Naive B cell (primary cell): ENCODE measurements around the gene MFSD11. TPM values are rescaled to one million over a fixed set of nuclear protein-coding genes. Genes with fewer than 3 reads are reported as not detected.
"Not testable (repeated sequence)": the region's sequence is repeated elsewhere in the genome, so short reads cannot be mapped to it uniquely, and the experiment has no call there.

ENCODE experiments used
- ATAC-seq, 2 donors: fragments of 150-1000 bp; cut with Tn5 transposase; 2 replicates each; pipeline ENCODE4 v1.10.0; 2021; ENCODE audit warnings: low read depth in 2 of 2, mild to moderate bottlenecking in 2 of 2, moderate library complexity in 2 of 2
- DNase-seq: peaks from one replicate; pipeline ENCODE4 v3.0.0; 2022
- H3K27ac Mint-ChIP-seq, 6 donors: one replicate each; pipeline ENCODE4 v1.8.0; 2020 to 2022; ENCODE audit warnings: mild to moderate bottlenecking in 6 of 6, mixed read lengths in 6 of 6, moderate library complexity in 5 of 6, inconsistent platforms in 2 of 6
- H3K27me3 Mint-ChIP-seq, 3 donors: one replicate each; pipeline ENCODE4 v1.8.0; 2021 to 2022; ENCODE audit warnings: mixed read lengths in 3 of 3, mild to moderate bottlenecking in 1 of 3
- H3K36me3 Mint-ChIP-seq, 2 donors: one replicate each; pipeline ENCODE4 v1.8.0; 2020 to 2022; ENCODE audit warnings: mixed read lengths in 2 of 2, inconsistent platforms in 1 of 2, mild to moderate bottlenecking in 1 of 2
- H3K4me1 Mint-ChIP-seq, 3 donors: one replicate each; pipeline ENCODE4 v1.8.0; 2020 to 2022; ENCODE audit warnings: mixed read lengths in 3 of 3, inconsistent platforms in 1 of 3, mild to moderate bottlenecking in 1 of 3, moderate library complexity in 1 of 3
- H3K4me3 Mint-ChIP-seq, 8 donors: one replicate each; pipeline ENCODE4 v1.8.0; 2020 to 2022; ENCODE audit warnings: mild to moderate bottlenecking in 8 of 8, mixed read lengths in 8 of 8, moderate library complexity in 8 of 8, inconsistent platforms in 2 of 8
- H3K9me3 Mint-ChIP-seq, 7 donors: one replicate each; pipeline ENCODE4 v1.8.0; 2020 to 2022; ENCODE audit warnings: mixed read lengths in 7 of 7, mild to moderate bottlenecking in 5 of 7, inconsistent platforms in 2 of 7, moderate library complexity in 1 of 7
- polyA plus RNA-seq, 6 donors: library from polyadenylated mRNA; unstranded; fragments of 300-500 nt; fragmentation: Illumina TruSeq; gene quantifications; one replicate each; pipeline ENCODE4 v1.2.3, GENCODE V29; 2021; ENCODE audit warnings: low read depth in 6 of 6

The MFSD11 gene
- polyA plus RNA-seq, 6 donors from 2014 or later, result 18.3 to 39.2 (median 23.2) TPM

- Mint-ChIP-seq H3K27me3 (peaks cover 0 to 28% (median 13%) of the 10 kb centered on the region in 3 donors), H3K4me3 (no peak overlapping the region), H3K27ac (peak overlapping the region in 1 of 6 donors; percentile 34), H3K36me3 (no peaks in the 10 kb centered on the region), H3K4me1 (peaks cover 5 to 15% (median 12%) of the 10 kb centered on the region in 3 donors), H3K9me3 (no peaks in the 10 kb centered on the region)
- DNase-seq (no peak), ATAC-seq (no peak)
These were observed 37.1 kb upstream of the MFSD11 start for GRCh38 chr17:76700617-76701470.

DNA sequence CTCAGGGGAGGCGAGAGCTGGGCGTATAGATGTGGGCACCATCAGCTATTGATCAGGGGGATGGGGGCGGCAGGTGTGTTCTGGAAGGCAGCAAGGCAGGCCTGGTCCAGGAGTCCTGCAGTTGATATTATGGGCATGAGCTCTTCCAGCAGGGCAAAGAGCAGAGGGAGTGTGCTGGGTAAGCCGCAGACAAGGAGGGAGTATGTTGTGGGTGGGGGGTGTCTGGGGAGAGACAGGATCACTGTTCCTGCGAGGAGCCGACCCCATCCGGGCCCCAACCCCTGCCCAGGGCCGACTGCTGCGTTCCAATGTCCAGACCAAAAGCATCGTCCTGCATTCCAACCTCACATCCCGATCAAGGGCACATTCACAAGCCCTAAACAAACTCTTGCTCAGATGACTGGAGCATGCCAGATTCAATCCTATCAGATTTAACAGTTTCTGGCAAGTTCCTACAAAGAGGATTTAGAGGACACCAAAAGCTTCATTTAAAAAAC lies 36.4 kb upstream of the MFSD11 start:
- no peak for DNase-seq
- ATAC-seq, result no peak
- H3K36me3 Mint-ChIP-seq, result no peaks in the 10 kb centered on the region
- peaks cover 0 to 23% (median 13%) of the 10 kb centered on the region in 3 donors for H3K27me3 Mint-ChIP-seq
- H3K4me3 Mint-ChIP-seq, result no peak overlapping the region
- H3K27ac Mint-ChIP-seq, result no peak overlapping the region
- H3K9me3 Mint-ChIP-seq, result no peaks in the 10 kb centered on the region
- peaks cover 4 to 11% (median 9%) of the 10 kb centered on the region in 3 donors for H3K4me1 Mint-ChIP-seq

GRCh38 chr17:76702076-76702475 lies 35.8 kb upstream of the MFSD11 start:
- Mint-ChIP-seq H3K27me3 (peaks cover 0 to 17% (median 13%) of the 10 kb centered on the region in 3 donors), H3K27ac (no peak overlapping the region), H3K4me3 (no peak overlapping the region), H3K9me3 (no peaks in the 10 kb centered on the region), H3K36me3 (no peaks in the 10 kb centered on the region), H3K4me1 (peaks cover 1 to 5% (median 4%) of the 10 kb centered on the region in 3 donors)
- no peak for DNase-seq
- no peak for ATAC-seq

DNA sequence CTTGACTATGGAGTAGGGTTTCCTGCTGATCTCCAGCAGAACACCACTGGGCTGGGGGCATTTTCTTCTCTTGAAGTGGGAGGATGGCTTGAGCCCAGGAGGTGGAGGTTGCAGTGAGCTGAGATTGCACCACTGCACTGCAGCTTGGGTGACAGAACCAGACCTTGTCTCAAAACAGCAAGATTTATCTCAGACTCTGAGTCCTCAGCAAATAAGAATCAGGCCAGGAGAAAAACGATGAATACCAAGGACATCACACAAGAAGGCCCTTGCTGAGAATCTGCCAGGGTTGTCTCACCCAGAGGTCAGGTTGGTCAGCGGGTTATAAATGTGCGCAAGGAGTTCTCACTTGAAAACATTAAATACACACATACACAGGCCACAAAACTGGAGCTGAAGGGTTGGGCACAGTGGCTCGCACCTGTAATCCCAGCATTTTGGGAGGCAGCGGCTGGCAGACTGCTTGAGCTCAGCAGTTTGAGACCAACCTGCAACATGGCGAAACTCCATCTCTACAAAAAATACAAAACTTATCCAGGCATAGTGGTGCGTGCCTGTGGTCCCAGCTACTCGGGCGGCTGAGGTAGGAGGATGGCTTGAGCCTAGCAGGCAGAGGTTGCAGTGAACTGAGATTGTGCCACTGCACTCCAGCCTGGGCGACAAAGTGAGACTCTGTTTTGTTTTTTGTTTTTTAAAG lies 34.8 kb upstream of the MFSD11 start:
- peaks cover 0 to 8% (median 7%) of the 10 kb centered on the region in 3 donors for H3K27me3 Mint-ChIP-seq
- no peaks in the 10 kb centered on the region for H3K9me3 Mint-ChIP-seq
- H3K4me3 Mint-ChIP-seq, result no peak overlapping the region
- H3K27ac Mint-ChIP-seq, result peak overlapping the region in 1 of 6 donors; percentile 49
- peaks cover 0 to 2% (median 0%) of the 10 kb centered on the region in 3 donors for H3K4me1 Mint-ChIP-seq
- ATAC-seq (no peak), DNase-seq (no peak)
- no peaks in the 10 kb centered on the region for H3K36me3 Mint-ChIP-seq

- H3K9me3 Mint-ChIP-seq, result no peaks in the 10 kb centered on the region
- no peaks in the 10 kb centered on the region for H3K4me1 Mint-ChIP-seq
- no peak overlapping the region for H3K4me3 Mint-ChIP-seq
- no peaks in the 10 kb centered on the region for H3K27me3 Mint-ChIP-seq
- ATAC-seq (no peak), DNase-seq (no peak)
- H3K36me3 Mint-ChIP-seq, result no peaks in the 10 kb centered on the region
- no peak overlapping the region for H3K27ac Mint-ChIP-seq
These were observed 33.1 kb upstream of the MFSD11 start for GRCh38 chr17:76704805-76705204.

- peak overlapping the region in 1 of 6 donors; percentile 72 for H3K27ac Mint-ChIP-seq
- ATAC-seq (no peak), DNase-seq (no peak)
- H3K4me3 Mint-ChIP-seq, result peak overlapping the region in 1 of 8 donors; percentile 12
- H3K36me3 Mint-ChIP-seq, result no peaks in the 10 kb centered on the region
- H3K4me1 Mint-ChIP-seq, result peaks cover 0 to 7% (median 6%) of the 10 kb centered on the region in 3 donors
- no peaks in the 10 kb centered on the region for H3K9me3 Mint-ChIP-seq
- no peaks in the 10 kb centered on the region for H3K27me3 Mint-ChIP-seq
These were observed 31.1 kb upstream of the MFSD11 start for GRCh38 chr17:76706817-76707216.

- Mint-ChIP-seq H3K27me3 (no peaks in the 10 kb centered on the region), H3K4me1 (peaks cover 0 to 7% (median 6%) of the 10 kb centered on the region in 3 donors), H3K27ac (no peak overlapping the region), H3K4me3 (peak overlapping the region in 5 of 8 donors; percentile 52 to 79 (median 61)), H3K36me3 (no peaks in the 10 kb centered on the region), H3K9me3 (no peaks in the 10 kb centered on the region)
- ATAC-seq (no peak), DNase-seq (no peak)
These were observed 29.7 kb upstream of the MFSD11 start for GRCh38 chr17:76707985-76708807.

- Mint-ChIP-seq H3K4me3 (peak overlapping the region; percentile 60 to 85 (median 76)), H3K27ac (peak overlapping the region in 2 of 6 donors; percentile 76 to 83), H3K4me1 (peaks cover 0 to 15% (median 9%) of the 10 kb centered on the region in 3 donors), H3K9me3 (no peaks in the 10 kb centered on the region), H3K36me3 (peaks cover 0 to 7% of the 10 kb centered on the region in 2 donors), H3K27me3 (no peaks in the 10 kb centered on the region)
- no peak for DNase-seq
- ATAC-seq, result no peak
These were observed 28.6 kb upstream of the MFSD11 start for GRCh38 chr17:76709077-76709950.

DNA sequence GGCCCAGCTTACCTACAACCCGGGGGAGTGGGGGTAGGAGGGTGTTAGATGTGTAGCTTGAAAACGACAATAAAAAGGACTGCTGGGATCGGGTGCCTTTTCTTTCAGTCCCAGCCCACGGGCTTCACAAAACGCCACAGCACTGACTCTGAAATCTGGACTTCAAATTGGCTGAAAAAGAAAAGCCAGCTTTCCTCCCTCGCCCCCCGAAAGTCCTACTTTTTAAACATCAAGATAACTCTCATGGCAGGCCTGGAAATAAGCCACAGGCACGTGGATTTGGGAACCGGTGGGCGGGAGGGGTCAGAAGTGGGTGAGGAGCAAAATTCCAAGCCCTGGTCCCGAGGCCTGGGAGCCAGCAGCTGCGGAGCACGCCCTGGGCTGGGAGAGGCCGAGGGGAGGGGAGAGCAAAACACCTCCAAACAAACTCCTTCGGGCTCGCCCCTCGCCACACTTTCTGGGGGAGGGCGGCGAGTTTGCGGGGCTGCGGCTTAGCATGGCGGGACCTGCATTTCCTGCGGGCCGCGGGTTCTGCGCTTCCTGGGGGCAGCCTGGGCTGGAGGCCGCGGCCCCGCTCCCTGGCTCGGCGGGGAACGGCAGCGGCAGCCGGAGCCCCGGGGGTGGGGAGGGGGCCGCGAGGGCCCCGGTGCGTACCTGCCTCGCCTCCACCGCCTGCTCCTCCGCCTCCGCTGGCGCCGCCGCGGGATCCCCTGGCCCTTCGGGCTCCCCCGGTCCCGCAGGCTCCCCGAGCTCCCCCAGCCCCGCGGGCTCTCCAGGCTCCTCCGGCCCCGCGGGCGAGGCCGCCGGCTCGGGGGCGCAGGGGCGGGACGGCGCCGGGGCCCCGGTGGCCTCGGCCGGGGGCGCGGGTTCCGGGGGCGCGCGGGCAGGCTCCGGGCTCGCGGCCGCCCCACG lies 27.7 kb upstream of the MFSD11 start:
- peaks cover 5 to 21% (median 18%) of the 10 kb centered on the region in 3 donors for H3K4me1 Mint-ChIP-seq
- not testable (repeated sequence) for DNase-seq, H3K36me3 Mint-ChIP-seq, H3K9me3 Mint-ChIP-seq, H3K27me3 Mint-ChIP-seq
- peak; percentile 18 to 23 for ATAC-seq
- peak overlapping the region in 1 of 6 donors; percentile 38 for H3K27ac Mint-ChIP-seq
- peak overlapping the region; percentile 60 to 85 (median 76) for H3K4me3 Mint-ChIP-seq

- H3K9me3 Mint-ChIP-seq, result no peaks in the 10 kb centered on the region
- no peaks in the 10 kb centered on the region for H3K27me3 Mint-ChIP-seq
- peak within 1 kb of the TSS; percentile 68 to 85 (median 76) for H3K4me3 Mint-ChIP-seq
- ATAC-seq, result peak; percentile 73 to 78
- peak; percentile 61 for DNase-seq
- peaks cover 12 to 29% (median 23%) of the 10 kb centered on the region in 3 donors for H3K4me1 Mint-ChIP-seq
- H3K27ac Mint-ChIP-seq, result peak within 1 kb of the TSS in 3 of 6 donors; percentile 57 to 83 (median 73)
- peaks cover 0 to 9% of the 10 kb centered on the region in 2 donors for H3K36me3 Mint-ChIP-seq
These were observed 26.9 kb upstream of the MFSD11 start, which contains the start of gene MXRA7 for GRCh38 chr17:76710863-76711611. Gene MXRA7, minus strand, starts transcription at chr17:76710965. Its CDS starts 19 bp downstream, at chr17:76710946.

DNA sequence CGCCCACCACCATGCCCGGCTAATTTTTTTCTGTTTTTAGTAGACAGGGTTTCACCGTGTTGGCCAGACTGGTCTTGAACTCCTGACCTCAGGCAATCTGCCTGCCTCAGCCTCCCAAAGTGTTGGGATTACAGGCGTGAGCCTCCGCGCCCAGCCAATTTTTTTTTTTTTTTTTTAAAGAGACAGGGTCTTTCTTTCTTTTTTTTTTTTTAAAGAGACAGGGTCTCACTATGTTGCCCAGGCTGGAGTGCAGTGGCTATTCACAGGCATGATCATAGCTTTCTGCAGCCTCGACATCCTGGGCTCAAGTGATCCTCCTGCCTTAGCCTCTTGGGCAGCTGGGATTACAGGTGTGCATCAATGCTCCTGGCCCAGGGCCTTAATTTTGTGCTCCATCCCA lies 25.6 kb upstream of the MFSD11 start:
- not testable (repeated sequence) for H3K27ac Mint-ChIP-seq, DNase-seq
- peak overlapping the region in 2 of 8 donors; percentile 61 to 69 for H3K4me3 Mint-ChIP-seq

More for the DNA sequence above, 25.6 kb upstream of the MFSD11 start:
- ATAC-seq, H3K9me3 Mint-ChIP-seq, H3K27me3 Mint-ChIP-seq: not testable (repeated sequence)
- Mint-ChIP-seq H3K36me3 (peaks cover 0 to 16% of the 10 kb centered on the region in 2 donors), H3K4me1 (peaks cover 12 to 35% (median 23%) of the 10 kb centered on the region in 3 donors)
